K562 (cell line): ENCODE results near the gene NOSTRIN. TPM values are rescaled to one million over a fixed set of nuclear protein-coding genes. Genes with fewer than 3 reads are reported as not detected.
A peak's percentile ranks its signal among the peaks of the same experiment; 100 is the strongest.

Experiments used
- ARID4B ChIP-seq: sonication (generic); formaldehyde crosslinking; IDR thresholded peaks from 2 replicates; pipeline ENCODE4 v1.8.0; 2022; ENCODE audit warnings: mild to moderate bottlenecking, missing genetic modification reagents
- ARNT ChIP-seq, 2 experiments: fragments of 450-650 bp; IDR thresholded peaks; 2 replicates each; pipeline ENCODE4 v1.6.1; 2016; ENCODE audit warnings: mild to moderate bottlenecking in 1 of 2
- CBX2 ChIP-seq: fragments of 200-600 bp; sonication (generic); IDR thresholded peaks from one replicate; pipeline ENCODE4 v1.6.1; 2012; ENCODE audit warnings: mild to moderate bottlenecking, low read length, inconsistent platforms; ENCODE audit not compliant: insufficient read depth, poor library complexity, severe bottlenecking
- CEBPZ ChIP-seq: fragments of 150-350 bp; IDR thresholded peaks from 2 replicates; pipeline ENCODE4 v1.6.1; 2014; ENCODE audit warnings: low read depth, mild to moderate bottlenecking, low read length, borderline replicate concordance
- EP300 ChIP-seq: IDR thresholded peaks from 2 replicates; pipeline ENCODE4 v1.6.1; 2012; ENCODE audit warnings: low read length, improper control_type of control experiment
- KLF1 ChIP-seq: fragments of 450-650 bp; IDR thresholded peaks from 2 replicates; pipeline ENCODE4 v1.6.1; 2016; ENCODE audit warnings: missing genetic modification characterization, missing compliant biosample characterization
- MAFG ChIP-seq: fragments of 450-650 bp; conservative IDR thresholded peaks from 2 replicates; pipeline ENCODE4 v1.6.1; 2016; ENCODE audit warnings: missing genetic modification characterization, missing compliant biosample characterization
- NCOA6 ChIP-seq: fragments of 450-650 bp; IDR thresholded peaks from 2 replicates; pipeline ENCODE4 v1.6.1; 2017; ENCODE audit warnings: mild to moderate bottlenecking
- NFE2 ChIP-seq: IDR thresholded peaks from 2 replicates; pipeline ENCODE4 v1.6.1; 2014; ENCODE audit warnings: antibody characterized with exemption, low read depth
- RBM34 ChIP-seq: fragments of 200-400 bp; formaldehyde crosslinking; IDR thresholded peaks from 2 replicates; pipeline ENCODE4 v1.6.1; 2018; ENCODE audit warnings: low read length, borderline replicate concordance; ENCODE audit not compliant: insufficient read depth
- TAF15 ChIP-seq: fragments of 200-400 bp; formaldehyde crosslinking; IDR thresholded peaks from 2 replicates; pipeline ENCODE4 v1.6.1; 2017; ENCODE audit warnings: mild to moderate bottlenecking, low read depth, low read length, moderate library complexity
- THAP12 ChIP-seq: fragments of 250-450 bp; sonication (Bioruptor Pico); IDR thresholded peaks from 2 replicates; pipeline ENCODE4 v1.9.0; 2021; ENCODE audit warnings: mild to moderate bottlenecking, inconsistent platforms
- TOE1 ChIP-seq, 2 experiments: fragments of 450-650 bp in 1 of 2; sonication (generic) in 1 of 2; formaldehyde crosslinking in 1 of 2; IDR thresholded peaks; 2 replicates each; pipeline versions ENCODE4 v1.7.1 to v1.8.0; 2016 to 2022; ENCODE audit warnings: borderline replicate concordance in 2 of 2, mild to moderate bottlenecking in 2 of 2, antibody characterized with exemption in 1 of 2, inconsistent platforms in 1 of 2, low read depth in 1 of 2, missing genetic modification reagents in 1 of 2, moderate library complexity in 1 of 2
- ZNF583 ChIP-seq: fragments of 250-450 bp; sonication (Bioruptor Pico); IDR thresholded peaks from 2 replicates; pipeline ENCODE4 v1.4.0; 2020
- ZNF639 ChIP-seq, 2 experiments: fragments of 200-800 bp in 1 of 2; sonication (Bioruptor generic) in 1 of 2; sonication (generic) in 1 of 2; formaldehyde crosslinking in 1 of 2; IDR thresholded peaks in 1 of 2; conservative IDR thresholded peaks in 1 of 2; 2 replicates each; pipeline versions ENCODE4 v1.5.0 to v1.6.1; 2016 to 2020; ENCODE audit warnings: missing compliant biosample characterization in 1 of 2, missing genetic modification characterization in 1 of 2, missing genetic modification reagents in 1 of 2
- ZNF780A ChIP-seq: fragments of 250-450 bp; sonication (Bioruptor Pico); IDR thresholded peaks from 2 replicates; pipeline ENCODE4 v1.5.0; 2021; ENCODE audit warnings: mild to moderate bottlenecking
- polyA plus RNA-seq, 8 experiments: library from polyadenylated mRNA; depleted of rRNA in 4 of 8; stranded (reverse) in 5 of 8; unstranded in 3 of 8; fragments of >200 nt; fragmentation: Nextera tagmentation in 2 of 8; fragmentation: Illumina TruSeq in 1 of 8; extraction: Ambion mirVana in 2 of 8; extraction: Trizol in 1 of 8; gene quantifications; 2 replicates each; pipeline versions ENCODE4 v1.2.1 to v1.2.3, GENCODE V29; 2011 to 2014; ENCODE audit warnings: inconsistent platforms in 1 of 8, missing spikeins in 1 of 8
- total RNA-seq, 7 experiments: library from RNA; depleted of rRNA in 6 of 7; stranded (reverse); fragments of >200 nt in 6 of 7; fragmentation: Illumina TruSeq in 2 of 7; extraction: Trizol in 2 of 7; gene quantifications; 2 replicates each; pipeline versions ENCODE4 v1.2.1 to v1.2.3, GENCODE V29; 2011 to 2021; ENCODE audit warnings: low replicate concordance in 1 of 7

Gene NOSTRIN
- total and polyA plus RNA-seq, 9 of the 15 experiments (the other 6 are each of a cell fraction or from before 2014, with no cell fraction given) = 26.7 to 82.9 (median 56.3) TPM

GRCh38 chr2:168811696-168812095, 9.3 kb downstream of the NOSTRIN start (continued):
- TF ChIP-seq THAP12 (CRISPR knock-in tag) (no peak), ZNF583 (CRISPR knock-in tag) (no peak), ZNF639 (CRISPR knock-in tag; conservative IDR thresholded peaks at IDR 0.05 in 1 of 2, IDR thresholded peaks at IDR 0.05 in 1 of 2) (no peak), TOE1 (IDR thresholded peaks at IDR 0.05; ENCODE audit: borderline replicate concordance) (no peak), TOE1 (CRISPR knock-in tag; IDR thresholded peaks at IDR 0.05; ENCODE audit: borderline replicate concordance, low read depth) (no peak), TAF15 (no peak), MAFG (tag) (0 out of 2 replicates have a peak, but pooled peaks have one; percentile 5), ARID4B (CRISPR knock-in tag) (no peak), NFE2 (peak; percentile 43), ZNF780A (no peak), KLF1 (tag) (no peak), RBM34 (no peak), EP300 (no peak), CBX2 (no peak), ARNT (IDR thresholded peaks at IDR 0.05) (no peak), NCOA6 (no peak), CEBPZ (no peak)
